ENCODE results near the gene DNAI1.

The DNAI1 gene

DNA sequence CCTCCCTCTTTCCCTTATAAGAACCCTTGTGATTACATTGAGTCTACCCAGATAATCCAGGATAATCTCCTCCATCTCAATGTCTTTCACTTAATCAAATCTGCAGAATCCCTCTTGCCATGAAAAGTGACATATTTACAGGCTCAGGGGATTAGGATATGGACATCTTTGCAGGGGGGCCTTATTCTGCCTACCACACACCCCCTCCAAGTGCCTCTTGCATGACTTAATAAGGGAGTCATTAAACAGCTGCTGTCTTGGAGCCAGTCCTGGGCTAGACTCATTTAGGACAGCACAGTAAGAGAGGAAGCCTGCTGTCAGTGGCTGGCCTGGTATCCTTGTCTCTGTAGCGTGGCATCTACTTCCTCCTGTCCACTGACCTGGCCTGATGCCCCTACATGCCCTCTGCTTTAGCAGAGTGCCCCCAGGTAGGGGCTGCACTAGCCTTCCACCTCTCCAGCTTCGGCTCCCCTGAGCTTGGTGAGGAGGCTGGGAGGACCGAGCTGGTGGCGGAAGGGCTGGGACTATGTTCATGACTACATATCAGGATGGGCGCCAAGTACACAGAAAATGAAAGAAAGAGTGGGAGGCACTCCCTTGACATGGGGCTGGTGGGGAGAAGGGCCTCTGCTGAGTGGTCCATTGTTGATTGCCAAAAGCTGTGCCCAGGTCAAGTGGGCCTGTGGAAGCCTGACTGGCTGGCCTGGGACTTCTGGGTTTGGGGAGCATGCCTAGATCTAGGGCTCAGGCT lies 46.9 kb downstream of the DNAI1 start:
- peaks cover 1% of the 10 kb centered on the region for H3K4me1 Mint-ChIP-seq (ENCODE audit: low read depth)
- H3K9me3 Mint-ChIP-seq: no peaks in the 10 kb centered on the region
- peaks cover 2% of the 10 kb centered on the region for H3K27me3 Mint-ChIP-seq (ENCODE audit: low read depth)
- H3K4me3 Mint-ChIP-seq: no peak overlapping the region
- no peak overlapping the region for H3K27ac Mint-ChIP-seq
- no peaks in the 10 kb centered on the region for H3K36me3 Mint-ChIP-seq (ENCODE audit: low read depth)
- no peak for DNase-seq (ENCODE audit: low spot score)

DNA sequence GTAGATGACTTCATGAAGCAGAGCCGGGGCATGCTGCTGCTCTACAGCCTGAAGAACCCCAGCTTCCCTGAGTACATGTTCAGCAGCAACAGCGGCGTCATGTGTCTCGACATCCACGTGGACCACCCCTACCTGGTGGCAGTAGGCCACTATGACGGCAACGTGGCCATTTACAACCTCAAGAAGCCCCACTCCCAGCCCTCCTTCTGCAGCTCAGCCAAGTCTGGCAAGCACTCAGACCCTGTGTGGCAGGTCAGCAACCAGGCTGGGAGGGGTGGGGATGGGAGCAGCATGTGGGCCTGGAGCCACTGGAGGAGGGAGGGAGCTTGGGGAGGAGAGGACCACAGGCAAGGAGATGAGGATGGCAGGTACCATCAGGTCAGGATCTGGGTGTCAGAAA lies 48.0 kb downstream of the DNAI1 start:
- H3K27ac Mint-ChIP-seq: no peak overlapping the region
- no peaks in the 10 kb centered on the region for H3K9me3 Mint-ChIP-seq
- no peak overlapping the region for H3K4me3 Mint-ChIP-seq
- H3K36me3 Mint-ChIP-seq (ENCODE audit: low read depth): no peaks in the 10 kb centered on the region
- H3K27me3 Mint-ChIP-seq (ENCODE audit: low read depth): peaks cover 2% of the 10 kb centered on the region
- no peaks in the 10 kb centered on the region for H3K4me1 Mint-ChIP-seq (ENCODE audit: low read depth)
- no peak for DNase-seq (ENCODE audit: low spot score)

DNA sequence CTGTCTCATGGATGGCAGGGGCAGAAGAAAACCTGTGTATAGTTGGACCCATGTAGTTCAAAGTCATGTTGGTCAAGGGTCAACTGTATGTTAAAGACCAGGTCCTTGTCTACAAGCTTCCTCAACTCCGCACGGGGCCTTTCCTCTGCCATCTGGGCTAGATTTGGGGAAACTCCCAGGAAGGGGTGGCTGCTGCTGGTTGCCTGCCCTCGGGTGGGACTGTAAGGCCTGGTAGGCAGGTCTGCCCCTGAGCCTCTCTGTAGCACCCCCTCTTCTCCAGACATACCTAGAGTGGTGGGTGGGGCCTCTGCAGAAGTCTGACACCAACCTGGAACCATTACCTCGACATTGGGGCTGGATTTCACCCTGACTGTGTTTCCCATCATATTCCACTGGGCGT lies 49.0 kb downstream of the DNAI1 start:
- Mint-ChIP-seq H3K27me3 (ENCODE audit: low read depth) (peaks cover 2% of the 10 kb centered on the region), H3K4me1 (ENCODE audit: low read depth) (no peaks in the 10 kb centered on the region), H3K4me3 (no peak overlapping the region), H3K27ac (no peak overlapping the region), H3K9me3 (no peaks in the 10 kb centered on the region), H3K36me3 (ENCODE audit: low read depth) (no peaks in the 10 kb centered on the region)
- DNase-seq (ENCODE audit: low spot score): no peak

DNA sequence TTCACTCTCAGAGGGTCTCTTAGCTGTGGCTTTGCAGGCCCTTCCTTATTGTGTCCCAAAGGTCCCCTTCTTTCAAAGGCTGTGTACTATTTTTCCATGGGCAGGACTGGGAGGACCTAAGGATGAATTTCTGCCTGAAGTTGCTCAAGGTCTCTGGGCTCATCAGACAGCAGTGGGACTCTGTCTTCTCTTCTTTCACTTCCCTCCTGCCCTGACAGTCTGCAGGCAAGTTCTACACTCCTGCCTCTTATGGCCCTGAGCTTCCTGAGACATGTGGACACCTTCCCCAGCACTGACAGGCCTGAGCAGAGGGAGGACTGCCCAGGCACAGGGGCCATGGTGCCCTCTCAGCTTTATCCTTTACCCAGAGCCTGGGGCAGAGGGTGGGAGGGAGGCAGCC lies 49.4 kb downstream of the DNAI1 start:
- Mint-ChIP-seq H3K4me1 (ENCODE audit: low read depth) (no peaks in the 10 kb centered on the region), H3K9me3 (no peaks in the 10 kb centered on the region), H3K4me3 (no peak overlapping the region), H3K27ac (no peak overlapping the region), H3K27me3 (ENCODE audit: low read depth) (peaks cover 2% of the 10 kb centered on the region), H3K36me3 (ENCODE audit: low read depth) (no peaks in the 10 kb centered on the region)
- no peak for DNase-seq (ENCODE audit: low spot score)

DNA sequence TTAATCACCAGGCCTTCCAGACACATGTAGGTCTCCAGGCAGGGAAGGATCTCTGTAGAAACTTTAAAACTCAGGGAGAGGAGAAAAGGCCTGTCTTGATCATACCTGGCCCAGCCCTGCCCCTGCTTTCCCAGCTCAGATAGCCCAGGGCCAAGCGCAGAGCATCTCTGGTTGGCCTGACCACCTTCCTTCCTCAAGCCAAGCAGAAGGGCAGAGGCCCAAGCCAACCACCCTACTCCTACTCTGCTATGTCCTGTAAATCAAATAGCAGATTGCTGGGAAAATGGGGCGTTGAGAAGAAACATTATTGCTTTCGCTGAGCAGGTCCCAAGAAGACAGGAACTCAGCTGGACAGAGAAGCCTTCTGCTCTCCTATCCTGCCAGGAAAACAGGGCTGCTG lies 49.9 kb downstream of the DNAI1 start:
- no peaks in the 10 kb centered on the region for H3K4me1 Mint-ChIP-seq (ENCODE audit: low read depth)
- no peaks in the 10 kb centered on the region for H3K36me3 Mint-ChIP-seq (ENCODE audit: low read depth)
- no peak overlapping the region for H3K4me3 Mint-ChIP-seq
- H3K27ac Mint-ChIP-seq: no peak overlapping the region
- H3K9me3 Mint-ChIP-seq: no peaks in the 10 kb centered on the region
- H3K27me3 Mint-ChIP-seq (ENCODE audit: low read depth): peaks cover 2% of the 10 kb centered on the region
- no peak for DNase-seq (ENCODE audit: low spot score)

DNA sequence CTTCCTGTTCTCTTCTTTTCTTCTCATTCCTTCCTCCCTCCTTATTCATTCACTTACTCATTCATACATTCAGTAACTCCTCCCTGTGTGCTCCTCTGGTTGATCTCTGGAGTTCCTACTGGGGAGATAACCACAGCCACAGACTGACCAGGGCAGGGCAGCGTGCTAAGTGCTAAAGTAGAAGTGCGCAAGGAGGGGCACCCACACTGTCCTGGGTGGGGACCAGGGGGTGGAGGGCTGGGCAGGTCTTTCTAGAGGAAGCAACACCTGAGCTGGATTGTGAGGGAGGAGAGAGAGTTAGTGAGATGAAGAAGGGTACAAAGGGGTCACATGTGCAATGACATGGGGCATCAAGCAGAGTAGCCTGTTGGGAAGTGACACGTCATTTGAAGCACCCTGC lies 50.3 kb downstream of the DNAI1 start:
- Mint-ChIP-seq H3K4me3 (no peak overlapping the region), H3K36me3 (ENCODE audit: low read depth) (no peaks in the 10 kb centered on the region), H3K4me1 (ENCODE audit: low read depth) (no peaks in the 10 kb centered on the region), H3K27me3 (ENCODE audit: low read depth) (peaks cover 2% of the 10 kb centered on the region), H3K27ac (no peak overlapping the region), H3K9me3 (no peaks in the 10 kb centered on the region)
- no peak for DNase-seq (ENCODE audit: low spot score)

DNA sequence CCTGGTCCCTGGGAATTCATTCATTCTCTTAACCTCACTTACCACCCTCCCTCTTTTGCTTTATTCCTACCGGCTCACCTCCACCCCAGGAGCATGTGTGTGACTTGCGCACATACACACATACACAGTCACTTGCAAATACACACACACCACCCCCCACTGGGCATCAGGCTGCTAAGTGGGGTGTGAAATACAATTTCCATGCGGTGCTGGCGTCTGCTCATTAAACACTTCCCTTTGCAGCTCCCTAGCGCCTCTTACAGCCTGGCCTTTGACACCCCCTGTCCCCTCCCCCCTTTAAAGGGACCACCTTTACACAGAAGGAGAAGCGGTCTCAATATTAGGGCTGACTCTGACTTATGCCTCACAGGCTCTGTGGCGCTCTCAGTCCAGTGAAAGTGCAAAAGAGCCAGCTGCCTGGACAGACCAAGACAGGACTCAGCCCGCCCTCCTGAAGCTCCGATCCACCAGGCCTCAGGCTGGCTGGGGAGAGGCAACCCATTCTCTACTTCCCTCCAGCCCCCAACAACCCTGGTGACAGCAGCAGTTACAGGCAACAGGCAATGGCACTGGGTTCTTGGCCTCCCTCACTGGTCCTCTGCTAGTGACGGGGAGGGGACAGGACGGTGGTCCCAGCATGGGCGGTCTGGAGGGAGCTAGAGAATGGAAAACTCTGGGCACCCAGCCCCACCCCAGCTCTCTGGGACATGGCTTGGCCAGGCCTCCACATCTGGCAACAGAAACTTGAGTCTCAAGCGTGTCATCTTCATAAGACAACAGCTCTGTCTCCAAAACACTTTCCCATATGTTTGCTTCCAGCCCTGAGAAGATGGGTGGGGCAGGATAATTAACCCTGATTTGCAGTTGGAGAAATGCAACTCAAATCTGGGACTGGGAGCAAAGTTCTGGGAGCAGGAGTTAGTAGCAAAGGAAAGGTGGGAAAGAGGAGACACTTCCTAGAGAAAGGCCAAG lies 52.2 kb downstream of the DNAI1 start:
- no peaks in the 10 kb centered on the region for H3K27me3 Mint-ChIP-seq (ENCODE audit: low read depth)

DNA sequence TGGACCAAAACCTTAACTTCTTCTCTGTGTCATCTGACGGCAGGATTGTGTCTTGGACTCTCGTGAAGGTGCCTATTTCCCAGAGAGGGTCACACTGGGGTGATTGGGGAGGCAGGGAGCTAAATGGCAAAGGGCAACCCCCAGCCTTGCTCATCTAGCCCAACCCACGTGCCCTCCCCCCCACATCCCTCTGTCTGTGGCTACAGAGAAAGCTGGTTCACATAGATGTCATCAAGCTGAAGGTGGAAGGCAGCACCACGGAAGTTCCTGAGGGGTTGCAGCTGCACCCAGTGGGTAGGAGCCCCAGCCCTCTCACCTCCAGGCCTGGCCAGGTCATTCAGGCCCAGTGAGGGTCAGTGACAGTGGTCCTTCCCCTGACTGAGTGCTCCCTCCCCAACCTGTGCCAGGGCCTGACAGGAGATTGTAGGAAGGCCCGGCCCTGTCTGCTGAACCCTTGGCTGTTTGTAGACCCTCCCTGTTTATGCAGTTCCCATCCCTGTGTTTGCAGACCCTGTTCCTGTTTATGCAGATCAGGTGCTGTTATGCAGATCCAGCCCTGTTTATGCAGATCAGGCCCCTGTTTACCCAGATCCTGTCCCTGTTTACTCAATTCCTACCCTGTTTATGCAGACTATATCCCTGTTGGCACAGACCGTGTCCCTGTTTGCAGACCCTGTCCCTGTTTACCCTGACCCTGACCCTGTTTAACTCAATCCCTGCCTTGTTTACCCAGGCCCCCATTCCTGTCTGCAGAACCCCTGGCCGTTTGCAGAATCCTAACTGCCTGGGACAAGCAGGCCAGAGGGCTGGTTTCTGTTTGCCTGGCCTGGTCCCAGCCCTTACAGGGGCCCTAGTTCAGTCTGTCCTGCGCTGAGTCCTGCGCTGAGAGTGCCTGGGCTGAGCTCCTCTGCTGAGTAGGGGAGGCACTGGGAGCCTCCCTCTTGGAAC lies 53.8 kb downstream of the DNAI1 start:
- Mint-ChIP-seq H3K9me3 (no peaks in the 10 kb centered on the region), H3K4me3 (no peak overlapping the region), H3K36me3 (ENCODE audit: low read depth) (no peaks in the 10 kb centered on the region), H3K4me1 (ENCODE audit: low read depth) (no peaks in the 10 kb centered on the region), H3K27me3 (ENCODE audit: low read depth) (peaks cover 2% of the 10 kb centered on the region), H3K27ac (no peak overlapping the region)
- DNase-seq (ENCODE audit: low spot score): no peak

More for the DNA sequence above, 52.2 kb downstream of the DNAI1 start:
- Mint-ChIP-seq H3K27ac (no peak overlapping the region), H3K36me3 (ENCODE audit: low read depth) (no peaks in the 10 kb centered on the region), H3K4me1 (ENCODE audit: low read depth) (no peaks in the 10 kb centered on the region), H3K4me3 (no peak overlapping the region), H3K9me3 (no peaks in the 10 kb centered on the region)
- DNase-seq (ENCODE audit: low spot score): no peak

DNA sequence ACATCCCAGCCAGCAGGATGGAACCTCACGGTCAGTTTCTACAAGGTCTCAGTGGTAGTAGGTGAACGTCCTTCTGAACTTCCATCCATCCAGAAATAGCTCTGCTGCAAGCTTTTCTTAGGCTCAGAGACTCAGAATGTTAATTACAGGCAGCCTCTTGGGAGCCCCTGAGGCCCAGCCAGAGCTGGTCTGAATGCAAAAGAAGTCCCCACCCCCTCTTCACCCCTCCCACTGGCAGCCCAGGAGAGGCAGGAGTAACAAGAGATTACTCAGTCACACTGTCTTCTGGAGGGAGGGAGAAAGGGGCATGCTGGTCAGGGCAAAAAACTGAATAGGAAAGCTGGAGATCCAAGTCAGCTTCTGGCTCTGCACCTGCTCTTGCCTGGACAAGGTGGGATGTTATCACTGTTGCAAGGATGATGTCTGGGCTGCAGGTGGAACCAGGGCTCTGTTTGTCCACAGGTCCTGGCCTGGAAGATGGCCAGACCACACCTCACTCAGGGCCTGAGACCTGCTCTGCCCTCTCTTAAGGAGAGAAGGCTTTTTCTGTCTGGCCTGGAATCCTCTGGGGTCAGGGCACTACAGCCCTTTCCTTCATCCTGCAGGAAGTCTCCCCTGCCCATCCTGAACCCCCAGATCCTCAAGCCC lies 55.1 kb downstream of the DNAI1 start:
- no peak overlapping the region for H3K4me3 Mint-ChIP-seq
- peaks cover 2% of the 10 kb centered on the region for H3K27me3 Mint-ChIP-seq (ENCODE audit: low read depth)

DNA sequence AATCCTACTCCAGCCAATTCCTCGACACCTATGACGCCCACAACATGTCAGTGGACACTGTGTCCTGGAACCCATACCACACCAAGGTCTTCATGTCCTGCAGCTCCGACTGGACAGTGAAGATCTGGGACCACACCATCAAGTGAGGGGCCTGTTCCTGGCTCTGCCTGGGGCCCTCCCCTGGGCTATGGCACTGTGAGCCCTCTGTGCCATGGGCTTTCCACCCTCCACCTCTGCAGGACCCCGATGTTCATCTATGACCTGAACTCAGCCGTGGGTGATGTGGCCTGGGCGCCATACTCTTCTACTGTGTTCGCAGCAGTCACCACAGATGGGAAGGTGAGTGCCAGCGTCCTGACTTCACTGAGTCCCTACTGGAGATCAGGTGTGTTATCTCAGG lies 55.8 kb downstream of the DNAI1 start:
- no peaks in the 10 kb centered on the region for H3K36me3 Mint-ChIP-seq (ENCODE audit: low read depth)
- no peak overlapping the region for H3K27ac Mint-ChIP-seq
- no peak overlapping the region for H3K4me3 Mint-ChIP-seq
- H3K9me3 Mint-ChIP-seq: no peaks in the 10 kb centered on the region
- H3K27me3 Mint-ChIP-seq (ENCODE audit: low read depth): peaks cover 2% of the 10 kb centered on the region
- no peak for DNase-seq (ENCODE audit: low spot score)
- no peaks in the 10 kb centered on the region for H3K4me1 Mint-ChIP-seq (ENCODE audit: low read depth)

More for the DNA sequence above, 55.1 kb downstream of the DNAI1 start:
- no peak for DNase-seq (ENCODE audit: low spot score)
- H3K36me3 Mint-ChIP-seq (ENCODE audit: low read depth): no peaks in the 10 kb centered on the region
- H3K9me3 Mint-ChIP-seq: no peaks in the 10 kb centered on the region
- no peaks in the 10 kb centered on the region for H3K4me1 Mint-ChIP-seq (ENCODE audit: low read depth)
- H3K27ac Mint-ChIP-seq: no peak overlapping the region

DNA sequence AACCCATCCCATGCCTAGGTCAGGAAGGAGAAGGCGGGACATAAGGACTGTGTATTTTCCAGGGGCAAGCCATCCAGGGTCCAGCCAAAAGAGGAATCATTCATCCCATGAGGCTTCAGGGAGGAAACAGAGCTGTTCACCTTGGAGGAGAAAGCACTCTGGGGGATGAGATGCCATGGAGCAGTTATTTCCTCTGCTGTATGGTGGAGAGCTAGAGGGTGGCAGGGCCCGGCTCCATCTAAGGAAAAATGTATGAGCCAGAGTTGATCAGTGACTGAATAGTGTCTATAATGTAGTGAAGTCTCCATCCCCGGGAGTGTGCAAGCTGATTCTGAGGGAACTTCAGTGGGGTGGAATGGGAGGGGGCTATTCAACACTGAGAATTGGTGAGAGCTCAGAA lies 56.2 kb downstream of the DNAI1 start:
- Mint-ChIP-seq H3K4me3 (no peak overlapping the region), H3K4me1 (ENCODE audit: low read depth) (no peaks in the 10 kb centered on the region), H3K9me3 (no peaks in the 10 kb centered on the region), H3K27me3 (ENCODE audit: low read depth) (peaks cover 2% of the 10 kb centered on the region), H3K27ac (no peak overlapping the region), H3K36me3 (ENCODE audit: low read depth) (no peaks in the 10 kb centered on the region)
- DNase-seq (ENCODE audit: low spot score): no peak

DNA sequence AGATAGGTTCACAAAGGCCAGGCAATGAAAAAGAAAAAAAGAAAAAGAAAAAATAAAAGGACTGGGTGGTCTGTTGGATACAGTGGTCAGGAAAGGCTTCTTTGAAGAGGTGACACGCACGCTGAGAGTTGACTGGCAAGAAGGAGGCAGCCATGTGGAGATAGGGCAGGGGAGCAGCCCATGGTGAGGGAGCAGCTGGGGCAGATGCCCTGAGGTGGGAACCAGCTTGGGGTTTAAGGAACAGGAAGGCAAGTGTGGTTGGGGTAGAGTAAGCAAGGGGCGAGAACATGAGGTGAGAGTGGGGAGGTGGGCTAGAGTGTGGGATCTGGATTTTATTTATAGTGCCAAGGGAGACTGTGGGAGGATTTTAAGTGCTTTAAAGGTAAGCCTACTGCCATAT lies 57.4 kb downstream of the DNAI1 start:
- DNase-seq (ENCODE audit: low spot score): no peak
- Mint-ChIP-seq H3K9me3 (no peaks in the 10 kb centered on the region), H3K36me3 (ENCODE audit: low read depth) (no peaks in the 10 kb centered on the region), H3K4me1 (ENCODE audit: low read depth) (no peaks in the 10 kb centered on the region), H3K27ac (no peak overlapping the region), H3K4me3 (no peak overlapping the region), H3K27me3 (ENCODE audit: low read depth) (peaks cover 2% of the 10 kb centered on the region)

DNA sequence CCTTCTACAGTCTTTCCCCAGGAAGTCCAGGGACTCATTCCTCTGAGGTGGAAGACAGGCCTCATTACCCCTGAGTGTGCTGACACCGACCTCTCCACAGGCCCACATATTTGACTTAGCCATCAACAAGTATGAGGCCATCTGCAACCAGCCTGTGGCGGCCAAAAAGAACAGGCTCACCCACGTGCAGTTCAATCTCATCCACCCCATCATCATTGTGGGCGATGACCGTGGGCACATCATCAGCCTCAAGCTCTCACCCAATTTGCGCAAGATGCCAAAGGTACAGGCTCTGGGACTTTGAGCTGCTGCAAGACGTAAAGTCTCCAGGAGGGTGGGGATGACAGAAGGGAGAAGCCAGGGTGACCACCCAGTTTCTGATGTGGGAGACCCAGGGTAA lies 58.6 kb downstream of the DNAI1 start:
- no peaks in the 10 kb centered on the region for H3K36me3 Mint-ChIP-seq (ENCODE audit: low read depth)
- no peak overlapping the region for H3K4me3 Mint-ChIP-seq
- no peak overlapping the region for H3K27ac Mint-ChIP-seq
- no peaks in the 10 kb centered on the region for H3K9me3 Mint-ChIP-seq
- no peak for DNase-seq (ENCODE audit: low spot score)
- H3K4me1 Mint-ChIP-seq (ENCODE audit: low read depth): no peaks in the 10 kb centered on the region
- H3K27me3 Mint-ChIP-seq (ENCODE audit: low read depth): peaks cover 5% of the 10 kb centered on the region
